ENCODE results near the gene PKD1L1.
"Not testable (repeated sequence)": the region's sequence is repeated elsewhere in the genome, so short reads cannot be mapped to it uniquely, and the experiment has no call there.

Gene PKD1L1

GRCh38 chr7:47950714-47951113 is 2.4 kb upstream of the PKD1L1 start:
- no peaks in the 10 kb centered on the region for H3K27me3 ChIP-seq (ENCODE audit: insufficient read depth, low read length)
- peaks cover 8% of the 10 kb centered on the region for H3K36me3 ChIP-seq (ENCODE audit: insufficient read depth, low read length)
- no peak overlapping the region for H2AFZ ChIP-seq (ENCODE audit: low read depth, low read length)
- no peaks in the 10 kb centered on the region for H3K9me3 ChIP-seq (ENCODE audit: low read length)
- no peaks in the 10 kb centered on the region for H3K4me1 ChIP-seq (ENCODE audit: insufficient read depth, low read length)
- no peak overlapping the region for H3K4me3 ChIP-seq (ENCODE audit: low read length)

GRCh38 chr7:47949703-47950102 is 1.4 kb upstream of the PKD1L1 start:
- H3K4me1 ChIP-seq (ENCODE audit: insufficient read depth, low read length) = no peaks in the 10 kb centered on the region
- H3K27me3 ChIP-seq (ENCODE audit: insufficient read depth, low read length) = no peaks in the 10 kb centered on the region
- H3K36me3 ChIP-seq (ENCODE audit: insufficient read depth, low read length) = peaks cover 3% of the 10 kb centered on the region
- no peak overlapping the region for H3K4me3 ChIP-seq (ENCODE audit: low read length)
- no peak overlapping the region for H2AFZ ChIP-seq (ENCODE audit: low read depth, low read length)
- H3K9me3 ChIP-seq (ENCODE audit: low read length) = no peaks in the 10 kb centered on the region

- H3K9me3 ChIP-seq (ENCODE audit: low read length) = no peaks in the 10 kb centered on the region
- no peak overlapping the region for H3K4me3 ChIP-seq (ENCODE audit: low read length)
- no peak overlapping the region for H2AFZ ChIP-seq (ENCODE audit: low read depth, low read length)
- H3K4me1 ChIP-seq (ENCODE audit: insufficient read depth, low read length) = no peaks in the 10 kb centered on the region
- H3K36me3 ChIP-seq (ENCODE audit: insufficient read depth, low read length) = no peaks in the 10 kb centered on the region
- H3K27me3 ChIP-seq (ENCODE audit: insufficient read depth, low read length) = no peaks in the 10 kb centered on the region
These were observed 914 bp downstream of the PKD1L1 start for GRCh38 chr7:47947355-47947749.

GRCh38 chr7:47946581-47947354 is 1.5 kb downstream of the PKD1L1 start:
- Histone ChIP-seq H3K4me3 (ENCODE audit: low read length) (no peak overlapping the region), H2AFZ (ENCODE audit: low read depth, low read length) (no peak overlapping the region), H3K4me1 (ENCODE audit: insufficient read depth, low read length) (no peaks in the 10 kb centered on the region), H3K36me3 (ENCODE audit: insufficient read depth, low read length) (no peaks in the 10 kb centered on the region), H3K27me3 (ENCODE audit: insufficient read depth, low read length) (no peaks in the 10 kb centered on the region), H3K9me3 (ENCODE audit: low read length) (no peaks in the 10 kb centered on the region)

- Histone ChIP-seq H2AFZ (ENCODE audit: low read depth, low read length) (no peak overlapping the region), H3K4me3 (ENCODE audit: low read length) (no peak overlapping the region), H3K4me1 (ENCODE audit: insufficient read depth, low read length) (peaks cover 1% of the 10 kb centered on the region), H3K9me3 (ENCODE audit: low read length) (no peaks in the 10 kb centered on the region), H3K36me3 (ENCODE audit: insufficient read depth, low read length) (no peaks in the 10 kb centered on the region), H3K27me3 (ENCODE audit: insufficient read depth, low read length) (no peaks in the 10 kb centered on the region)
These were observed 2.8 kb downstream of the PKD1L1 start for GRCh38 chr7:47945261-47946015.

- Histone ChIP-seq H2AFZ (ENCODE audit: low read depth, low read length) (no peak overlapping the region), H3K4me1 (ENCODE audit: insufficient read depth, low read length) (peaks cover 4% of the 10 kb centered on the region), H3K27me3 (ENCODE audit: insufficient read depth, low read length) (no peaks in the 10 kb centered on the region), H3K9me3 (ENCODE audit: low read length) (no peaks in the 10 kb centered on the region), H3K36me3 (ENCODE audit: insufficient read depth, low read length) (no peaks in the 10 kb centered on the region), H3K4me3 (ENCODE audit: low read length) (no peak overlapping the region)
These were observed 3.6 kb downstream of the PKD1L1 start for GRCh38 chr7:47944536-47945260.

GRCh38 chr7:47943676-47944474 is 4.4 kb downstream of the PKD1L1 start:
- Histone ChIP-seq H3K4me1 (ENCODE audit: insufficient read depth, low read length) (peaks cover 4% of the 10 kb centered on the region), H3K9me3 (ENCODE audit: low read length) (no peaks in the 10 kb centered on the region), H3K4me3 (ENCODE audit: low read length) (no peak overlapping the region), H3K36me3 (ENCODE audit: insufficient read depth, low read length) (no peaks in the 10 kb centered on the region), H2AFZ (ENCODE audit: low read depth, low read length) (no peak overlapping the region), H3K27me3 (ENCODE audit: insufficient read depth, low read length) (no peaks in the 10 kb centered on the region)

- not testable (repeated sequence) for H3K4me1 ChIP-seq (ENCODE audit: insufficient read depth, low read length); H3K27me3 ChIP-seq (ENCODE audit: insufficient read depth, low read length); H3K9me3 ChIP-seq (ENCODE audit: low read length); H3K4me3 ChIP-seq (ENCODE audit: low read length); H3K36me3 ChIP-seq (ENCODE audit: insufficient read depth, low read length); H2AFZ ChIP-seq (ENCODE audit: low read depth, low read length)
These were observed 5.6 kb downstream of the PKD1L1 start for GRCh38 chr7:47942651-47943050.

GRCh38 chr7:47942132-47942531 is 6.1 kb downstream of the PKD1L1 start:
- Histone ChIP-seq H3K36me3 (ENCODE audit: insufficient read depth, low read length) (no peaks in the 10 kb centered on the region), H3K4me1 (ENCODE audit: insufficient read depth, low read length) (peaks cover 10% of the 10 kb centered on the region), H3K9me3 (ENCODE audit: low read length) (no peaks in the 10 kb centered on the region), H2AFZ (ENCODE audit: low read depth, low read length) (no peak overlapping the region), H3K4me3 (ENCODE audit: low read length) (no peak overlapping the region), H3K27me3 (ENCODE audit: insufficient read depth, low read length) (no peaks in the 10 kb centered on the region)

GRCh38 chr7:47941136-47941844 is 7.0 kb downstream of the PKD1L1 start:
- Histone ChIP-seq H3K9me3 (ENCODE audit: low read length) (no peaks in the 10 kb centered on the region), H3K27me3 (ENCODE audit: insufficient read depth, low read length) (no peaks in the 10 kb centered on the region), H3K4me3 (ENCODE audit: low read length) (no peak overlapping the region)

GRCh38 chr7:47940088-47941013 is 7.9 kb downstream of the PKD1L1 start:
- no peaks in the 10 kb centered on the region for H3K36me3 ChIP-seq (ENCODE audit: insufficient read depth, low read length)
- H3K27me3 ChIP-seq (ENCODE audit: insufficient read depth, low read length) = no peaks in the 10 kb centered on the region

More at GRCh38 chr7:47941136-47941844, 7.0 kb downstream of the PKD1L1 start:
- peaks cover 17% of the 10 kb centered on the region for H3K4me1 ChIP-seq (ENCODE audit: insufficient read depth, low read length)
- no peak overlapping the region for H2AFZ ChIP-seq (ENCODE audit: low read depth, low read length)
- H3K36me3 ChIP-seq (ENCODE audit: insufficient read depth, low read length) = no peaks in the 10 kb centered on the region

More at GRCh38 chr7:47940088-47941013, 7.9 kb downstream of the PKD1L1 start:
- H2AFZ ChIP-seq (ENCODE audit: low read depth, low read length) = no peak overlapping the region
- H3K4me1 ChIP-seq (ENCODE audit: insufficient read depth, low read length) = peaks cover 19% of the 10 kb centered on the region
- H3K9me3 ChIP-seq (ENCODE audit: low read length) = no peaks in the 10 kb centered on the region
- no peak overlapping the region for H3K4me3 ChIP-seq (ENCODE audit: low read length)
